MM.1S (cell line): ENCODE measurements around the gene APEH.

Experiments
- DNase-seq: peaks from one replicate; pipeline ENCODE4 v3.0.0-alpha.2; 2015
- H2AFZ ChIP-seq: fragments of 300-600 bp; sonication (generic); 2 replicates; pipeline ENCODE4 v1.6.0; 2016; ENCODE audit warnings: antibody characterized with exemption, low read length
- H3F3A ChIP-seq: fragments of 300-600 bp; sonication (generic); 2 replicates; pipeline ENCODE4 v1.6.1; 2016; ENCODE audit warnings: mild to moderate bottlenecking, antibody characterized with exemption, low read length, moderate library complexity, mixed read lengths; ENCODE audit not compliant: insufficient read depth
- H3K27ac ChIP-seq: fragments of 300-600 bp; sonication (generic); 2 replicates; pipeline ENCODE4 v1.5.1; 2016; ENCODE audit warnings: mild to moderate bottlenecking, low read length
- H3K27me3 ChIP-seq: fragments of 300-600 bp; sonication (generic); replicated peaks from 2 replicates; pipeline ENCODE4 v1.6.0; 2016; ENCODE audit warnings: low read length; ENCODE audit not compliant: insufficient read depth
- H3K36me3 ChIP-seq: fragments of 300-600 bp; sonication (generic); replicated peaks from 2 replicates; pipeline ENCODE4 v1.6.1; 2016; ENCODE audit warnings: mild to moderate bottlenecking, low read length, mixed read lengths; ENCODE audit not compliant: insufficient read depth
- H3K4me1 ChIP-seq: fragments of 300-600 bp; sonication (generic); 2 replicates; pipeline ENCODE4 v1.6.1; 2016; ENCODE audit warnings: low read length, mixed read lengths
- H3K4me2 ChIP-seq: fragments of 300-600 bp; sonication (generic); 2 replicates; pipeline ENCODE4 v1.6.0; 2016; ENCODE audit warnings: low read depth, low read length
- H3K4me3 ChIP-seq: fragments of 300-600 bp; sonication (generic); 2 replicates; pipeline ENCODE4 v1.5.1; 2016; ENCODE audit warnings: low read length, mixed read lengths
- H3K79me2 ChIP-seq: fragments of 300-600 bp; sonication (generic); 2 replicates; pipeline ENCODE4 v1.6.1; 2016; ENCODE audit warnings: mixed run types, low read length, mixed read lengths
- H3K9ac ChIP-seq: fragments of 300-600 bp; sonication (generic); 2 replicates; pipeline ENCODE4 v1.6.1; 2016; ENCODE audit warnings: low read length, mixed read lengths
- H3K9me2 ChIP-seq: fragments of 300-600 bp; sonication (generic); replicated peaks from 2 replicates; pipeline ENCODE4 v1.6.1; 2016; ENCODE audit warnings: mild to moderate bottlenecking, low read length, mixed read lengths; ENCODE audit not compliant: insufficient read depth
- H3K9me3 ChIP-seq: fragments of 300-600 bp; sonication (generic); replicated peaks from 2 replicates; pipeline ENCODE4 v1.6.1; 2016; ENCODE audit warnings: mild to moderate bottlenecking, low read length, mixed read lengths; ENCODE audit not compliant: insufficient read depth
- H4K20me1 ChIP-seq: fragments of 300-600 bp; sonication (generic); 2 replicates; pipeline ENCODE4 v1.6.1; 2016; ENCODE audit warnings: mild to moderate bottlenecking, low read length, moderate library complexity, mixed read lengths; ENCODE audit not compliant: insufficient read depth
- EZH2 ChIP-seq: fragments of 300-600 bp; sonication (generic); optimal IDR thresholded peaks from 2 replicates; pipeline ENCODE3; 2017; ENCODE audit warnings: low read depth, mild to moderate bottlenecking, antibody characterized with exemption, low read length, mixed read lengths
- EZH2phosphoT487 ChIP-seq: fragments of 300-600 bp; sonication (generic); IDR thresholded peaks from 2 replicates; pipeline ENCODE4 v1.6.1; 2018; ENCODE audit warnings: antibody characterized with exemption, low read length
- TF ChIP-seq, protein P1 (sequence below): fragments of 300-600 bp; sonication (generic); IDR thresholded peaks from 2 replicates; pipeline ENCODE4 v1.5.1; 2016; ENCODE audit warnings: antibody characterized with exemption, low read length, mixed read lengths

APEH gene

DNA sequence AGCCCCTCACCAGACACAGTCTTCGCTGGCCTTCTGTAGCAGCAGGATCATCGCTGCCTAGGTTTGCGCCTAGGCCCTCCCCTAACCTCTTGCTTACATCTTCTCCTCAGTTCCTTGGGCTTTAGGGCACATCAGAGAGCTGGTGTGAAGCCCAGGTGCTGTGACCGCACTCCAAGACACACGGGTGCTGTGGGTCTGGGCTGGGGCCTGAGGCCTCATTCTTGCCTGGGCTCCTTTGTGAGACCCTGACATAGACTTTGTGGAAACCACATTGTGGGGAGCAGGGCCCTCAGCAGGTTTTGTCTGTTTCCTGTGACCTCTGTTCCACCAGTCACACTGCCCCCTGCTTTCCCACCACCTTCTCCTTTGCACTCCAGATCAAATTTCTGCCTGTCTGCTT, 37.3 kb downstream of the APEH start:
- Histone ChIP-seq H2AFZ (no peak overlapping the region), H3F3A (no peaks in the 10 kb centered on the region), H3K4me1 (no peaks in the 10 kb centered on the region), H3K4me3 (no peak overlapping the region), H3K36me3 (no peaks in the 10 kb centered on the region), H3K27ac (no peak overlapping the region), H3K27me3 (no peaks in the 10 kb centered on the region), H3K9ac (no peak overlapping the region), H4K20me1 (no peaks in the 10 kb centered on the region), H3K4me2 (no peak overlapping the region), H3K9me2 (no peaks in the 10 kb centered on the region), H3K9me3 (no peaks in the 10 kb centered on the region), H3K79me2 (no peaks in the 10 kb centered on the region)
- no peak for TF ChIP-seq EZH2phosphoT487
- TF ChIP-seq, protein P1, sequence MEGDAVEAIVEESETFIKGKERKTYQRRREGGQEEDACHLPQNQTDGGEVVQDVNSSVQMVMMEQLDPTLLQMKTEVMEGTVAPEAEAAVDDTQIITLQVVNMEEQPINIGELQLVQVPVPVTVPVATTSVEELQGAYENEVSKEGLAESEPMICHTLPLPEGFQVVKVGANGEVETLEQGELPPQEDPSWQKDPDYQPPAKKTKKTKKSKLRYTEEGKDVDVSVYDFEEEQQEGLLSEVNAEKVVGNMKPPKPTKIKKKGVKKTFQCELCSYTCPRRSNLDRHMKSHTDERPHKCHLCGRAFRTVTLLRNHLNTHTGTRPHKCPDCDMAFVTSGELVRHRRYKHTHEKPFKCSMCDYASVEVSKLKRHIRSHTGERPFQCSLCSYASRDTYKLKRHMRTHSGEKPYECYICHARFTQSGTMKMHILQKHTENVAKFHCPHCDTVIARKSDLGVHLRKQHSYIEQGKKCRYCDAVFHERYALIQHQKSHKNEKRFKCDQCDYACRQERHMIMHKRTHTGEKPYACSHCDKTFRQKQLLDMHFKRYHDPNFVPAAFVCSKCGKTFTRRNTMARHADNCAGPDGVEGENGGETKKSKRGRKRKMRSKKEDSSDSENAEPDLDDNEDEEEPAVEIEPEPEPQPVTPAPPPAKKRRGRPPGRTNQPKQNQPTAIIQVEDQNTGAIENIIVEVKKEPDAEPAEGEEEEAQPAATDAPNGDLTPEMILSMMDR: no peak
- TF ChIP-seq EZH2: no peak
- DNase-seq: no peak

DNA sequence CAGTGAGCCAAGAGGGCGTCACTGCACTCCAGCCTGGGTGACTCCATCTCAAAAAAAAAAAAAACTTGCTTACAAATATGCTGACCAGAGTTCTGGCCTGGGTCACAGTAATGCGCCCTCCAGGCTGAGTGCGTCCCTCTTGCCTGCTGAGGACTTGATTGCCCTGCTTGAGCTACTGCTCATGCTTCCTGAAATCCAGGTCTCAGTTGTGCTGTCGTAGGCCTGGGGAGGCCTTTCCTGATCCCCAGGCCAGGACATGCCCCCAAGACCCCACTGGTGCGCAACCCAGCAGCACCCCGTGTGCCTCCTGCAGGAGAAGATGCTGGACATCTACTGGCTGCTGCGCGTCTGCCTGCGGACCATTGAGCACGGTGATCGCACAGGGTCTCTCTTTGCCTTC, 38.0 kb downstream of the APEH start:
- Histone ChIP-seq H2AFZ (no peak overlapping the region), H3K27me3 (no peaks in the 10 kb centered on the region), H3K4me2 (no peak overlapping the region), H3K4me1 (no peaks in the 10 kb centered on the region), H3K79me2 (no peaks in the 10 kb centered on the region), H3K4me3 (no peak overlapping the region), H3K9ac (no peak overlapping the region), H3K36me3 (no peaks in the 10 kb centered on the region), H3F3A (no peaks in the 10 kb centered on the region), H3K9me2 (no peaks in the 10 kb centered on the region), H3K9me3 (no peaks in the 10 kb centered on the region), H4K20me1 (no peaks in the 10 kb centered on the region), H3K27ac (no peak overlapping the region)
- DNase-seq: no peak
- TF ChIP-seq EZH2: no peak
- TF ChIP-seq EZH2phosphoT487: no peak
- TF ChIP-seq, protein P1: no peak

- Histone ChIP-seq H3K27ac (no peak overlapping the region), H3K4me2 (no peak overlapping the region)
These were observed 38.6 kb downstream of the APEH start for GRCh38 chr3:49712631-49713317.

More at GRCh38 chr3:49712631-49713317, 38.6 kb downstream of the APEH start:
- Histone ChIP-seq H3K79me2 (no peaks in the 10 kb centered on the region), H2AFZ (no peak overlapping the region), H3K36me3 (no peaks in the 10 kb centered on the region), H3F3A (no peaks in the 10 kb centered on the region), H3K4me3 (no peak overlapping the region), H3K9ac (no peak overlapping the region), H4K20me1 (no peaks in the 10 kb centered on the region), H3K9me2 (no peaks in the 10 kb centered on the region), H3K9me3 (no peaks in the 10 kb centered on the region), H3K4me1 (no peaks in the 10 kb centered on the region), H3K27me3 (no peaks in the 10 kb centered on the region)
- DNase-seq: no peak
- TF ChIP-seq EZH2phosphoT487 (no peak), EZH2 (no peak)
- TF ChIP-seq, protein P1: no peak
